Memory B cell (primary cell): ENCODE measurements around the gene TPRA1.

Experiments
- ATAC-seq: fragments of 150-1000 bp; cut with Tn5 transposase; 2 replicates; pipeline ENCODE4 v1.10.0; 2021; ENCODE audit warnings: low read depth, mild to moderate bottlenecking, moderate library complexity
- DNase-seq, 2 donors: peaks; one replicate each; pipeline ENCODE4 v3.0.0; 2022; ENCODE audit warnings: low spot score in 2 of 2
- H3K27ac Mint-ChIP-seq: one replicate; pipeline ENCODE4 v1.8.0; 2022; ENCODE audit warnings: mild to moderate bottlenecking, moderate library complexity, mixed read lengths
- H3K27me3 Mint-ChIP-seq: one replicate; pipeline ENCODE4 v1.8.0; 2022; ENCODE audit warnings: mixed read lengths
- H3K36me3 Mint-ChIP-seq: one replicate; pipeline ENCODE4 v1.8.0; 2022; ENCODE audit warnings: mild to moderate bottlenecking, mixed read lengths
- H3K4me1 Mint-ChIP-seq: one replicate; pipeline ENCODE4 v1.8.0; 2022; ENCODE audit warnings: mixed read lengths
- H3K4me3 Mint-ChIP-seq: one replicate; pipeline ENCODE4 v1.8.0; 2022; ENCODE audit warnings: mild to moderate bottlenecking, moderate library complexity, mixed read lengths
- H3K9me3 Mint-ChIP-seq: one replicate; pipeline ENCODE4 v1.8.0; 2022; ENCODE audit warnings: mixed read lengths

The TPRA1 gene

DNA sequence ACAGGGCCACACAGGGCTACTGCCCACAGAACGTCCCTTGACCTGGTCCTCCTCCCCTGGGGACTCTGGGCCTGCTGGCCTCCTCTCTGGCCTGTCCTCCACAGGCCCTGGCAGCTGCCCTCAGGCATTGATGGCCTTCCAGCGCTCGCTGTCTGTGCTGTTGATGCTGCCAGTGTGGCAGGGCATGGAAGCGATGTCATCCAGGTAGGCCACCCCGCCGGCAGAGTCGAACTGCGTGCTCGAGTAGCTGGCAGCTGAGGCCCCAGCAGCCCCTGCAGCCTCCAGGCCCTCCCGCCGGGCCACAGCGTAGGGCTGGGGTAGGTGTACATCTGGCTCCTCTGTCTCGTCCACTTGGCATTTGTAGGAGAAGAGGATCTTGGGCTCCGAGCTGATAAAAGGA, 17.1 kb downstream of the TPRA1 start:
- no peak overlapping the region for H3K4me3 Mint-ChIP-seq
- H3K27me3 Mint-ChIP-seq: no peaks in the 10 kb centered on the region
- H3K27ac Mint-ChIP-seq: no peak overlapping the region
- peaks cover 5% of the 10 kb centered on the region for H3K4me1 Mint-ChIP-seq
- ATAC-seq (no peak), DNase-seq (no peak)
- peaks cover 11% of the 10 kb centered on the region for H3K36me3 Mint-ChIP-seq
- H3K9me3 Mint-ChIP-seq: no peaks in the 10 kb centered on the region

GRCh38 chr3:127572735-127573134, 17.8 kb downstream of the TPRA1 start:
- no peak for DNase-seq
- Mint-ChIP-seq H3K27me3 (no peaks in the 10 kb centered on the region), H3K9me3 (no peaks in the 10 kb centered on the region), H3K27ac (no peak overlapping the region), H3K4me1 (peaks cover 5% of the 10 kb centered on the region), H3K4me3 (no peak overlapping the region), H3K36me3 (peaks cover 11% of the 10 kb centered on the region)
- no peak for ATAC-seq

DNA sequence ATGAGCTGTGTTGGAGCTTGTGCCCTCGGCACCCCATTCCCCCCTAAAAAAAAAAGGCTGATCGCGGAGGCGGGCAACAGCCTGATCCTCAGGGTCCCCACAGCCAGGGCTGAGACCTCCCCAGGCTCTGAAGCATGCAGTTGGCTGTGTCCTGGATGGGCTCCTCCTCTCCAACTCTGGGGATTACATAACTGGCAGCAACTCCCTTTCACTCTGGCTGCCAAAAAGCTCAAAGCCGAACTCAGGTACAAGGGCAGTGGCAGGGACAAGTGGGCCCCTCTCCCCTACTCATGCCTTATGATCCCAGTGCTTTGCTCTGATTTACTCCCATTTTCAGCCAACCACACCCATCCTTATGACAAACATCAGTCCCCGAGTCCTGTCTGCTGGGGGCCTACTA, 18.3 kb downstream of the TPRA1 start:
- no peak overlapping the region for H3K27ac Mint-ChIP-seq
- DNase-seq (no peak), ATAC-seq (no peak)
- peaks cover 11% of the 10 kb centered on the region for H3K36me3 Mint-ChIP-seq
- no peak overlapping the region for H3K4me3 Mint-ChIP-seq
- no peaks in the 10 kb centered on the region for H3K9me3 Mint-ChIP-seq
- H3K4me1 Mint-ChIP-seq: peaks cover 5% of the 10 kb centered on the region
- H3K27me3 Mint-ChIP-seq: no peaks in the 10 kb centered on the region

DNA sequence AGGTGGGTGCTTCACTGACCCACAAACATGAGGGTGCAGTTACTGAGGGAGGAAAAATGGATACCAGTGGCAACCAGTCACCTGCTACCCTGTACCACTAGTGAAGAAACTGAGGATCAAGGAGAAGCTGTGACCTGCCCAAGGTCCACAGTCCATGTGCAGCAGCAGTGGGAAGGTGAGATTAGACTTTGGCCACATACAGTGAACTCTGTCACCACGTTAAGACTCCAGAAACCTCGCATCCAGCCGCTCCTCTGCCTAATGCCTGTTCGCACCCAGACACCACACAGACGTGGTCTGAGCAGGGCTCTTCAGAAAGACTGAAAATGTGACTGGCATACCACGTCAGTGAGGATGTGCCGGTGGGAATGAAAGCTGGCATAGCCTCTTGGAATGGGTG, 20.0 kb downstream of the TPRA1 start:
- Mint-ChIP-seq H3K4me1 (peaks cover 5% of the 10 kb centered on the region), H3K9me3 (no peaks in the 10 kb centered on the region), H3K27ac (no peak overlapping the region), H3K27me3 (no peaks in the 10 kb centered on the region), H3K36me3 (peaks cover 11% of the 10 kb centered on the region), H3K4me3 (no peak overlapping the region)
- ATAC-seq: no peak
- no peak for DNase-seq

DNA sequence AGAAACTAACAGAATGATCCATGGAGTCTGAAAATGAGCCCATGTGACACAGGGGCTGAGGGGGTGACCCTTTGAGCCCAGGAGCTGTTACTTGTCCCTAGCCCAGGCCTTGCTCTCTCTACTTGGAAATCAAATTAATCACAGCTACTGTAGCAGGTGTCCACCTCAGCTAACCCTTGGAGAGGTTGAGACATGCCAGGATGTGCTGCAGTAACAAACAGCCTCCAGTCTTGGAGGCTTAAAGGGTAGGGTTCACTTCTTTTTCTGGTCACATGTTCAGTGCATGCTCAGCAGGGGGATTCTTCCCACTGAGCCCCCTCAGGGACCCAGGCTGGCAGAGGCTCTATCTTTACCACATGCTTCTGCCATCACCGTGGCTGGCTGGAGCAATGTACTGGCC, 21.4 kb downstream of the TPRA1 start:
- DNase-seq (no peak), ATAC-seq (no peak)
- Mint-ChIP-seq H3K27me3 (no peaks in the 10 kb centered on the region), H3K36me3 (peaks cover 11% of the 10 kb centered on the region), H3K27ac (no peak overlapping the region), H3K9me3 (no peaks in the 10 kb centered on the region), H3K4me3 (no peak overlapping the region), H3K4me1 (no peaks in the 10 kb centered on the region)

DNA sequence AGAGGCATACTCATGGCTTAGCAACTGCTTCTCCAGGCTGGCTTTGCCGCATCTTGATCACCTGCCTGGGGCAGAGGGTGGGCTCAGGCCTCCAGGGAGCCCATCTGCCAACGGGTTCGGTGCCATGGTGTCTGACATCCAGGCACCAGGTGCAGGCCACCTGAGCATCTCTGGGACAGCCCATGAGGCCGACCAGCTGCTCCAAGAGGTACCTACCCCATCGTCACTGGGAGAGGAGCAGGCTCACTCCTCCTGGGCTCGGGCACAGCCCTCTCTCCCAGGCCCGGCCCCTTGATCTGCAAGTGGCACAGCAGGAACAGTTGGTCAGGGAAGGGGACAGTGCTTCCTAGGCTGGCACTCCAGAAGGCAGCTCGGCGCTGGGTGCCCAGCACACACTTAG, 21.9 kb downstream of the TPRA1 start:
- Mint-ChIP-seq H3K4me1 (no peaks in the 10 kb centered on the region), H3K4me3 (no peak overlapping the region), H3K9me3 (no peaks in the 10 kb centered on the region), H3K36me3 (peaks cover 11% of the 10 kb centered on the region), H3K27me3 (peaks cover 4% of the 10 kb centered on the region), H3K27ac (no peak overlapping the region)
- ATAC-seq (no peak), DNase-seq (no peak)

- no peak overlapping the region for H3K27ac Mint-ChIP-seq
- H3K4me3 Mint-ChIP-seq: no peak overlapping the region
- no peaks in the 10 kb centered on the region for H3K9me3 Mint-ChIP-seq
These were observed 23.7 kb downstream of the TPRA1 start for GRCh38 chr3:127566833-127567232.

GRCh38 chr3:127565711-127566110, 24.8 kb downstream of the TPRA1 start:
- no peaks in the 10 kb centered on the region for H3K4me1 Mint-ChIP-seq
- H3K9me3 Mint-ChIP-seq: peaks cover under 1% of the 10 kb centered on the region
- H3K27me3 Mint-ChIP-seq: peaks cover 4% of the 10 kb centered on the region
- H3K27ac Mint-ChIP-seq: no peak overlapping the region
- H3K4me3 Mint-ChIP-seq: no peak overlapping the region
- DNase-seq (no peak), ATAC-seq (no peak)
- H3K36me3 Mint-ChIP-seq: peaks cover 2% of the 10 kb centered on the region

More at GRCh38 chr3:127566833-127567232, 23.7 kb downstream of the TPRA1 start:
- peaks cover 4% of the 10 kb centered on the region for H3K27me3 Mint-ChIP-seq
- DNase-seq (no peak), ATAC-seq (no peak)
- peaks cover 7% of the 10 kb centered on the region for H3K36me3 Mint-ChIP-seq
- H3K4me1 Mint-ChIP-seq: no peaks in the 10 kb centered on the region

DNA sequence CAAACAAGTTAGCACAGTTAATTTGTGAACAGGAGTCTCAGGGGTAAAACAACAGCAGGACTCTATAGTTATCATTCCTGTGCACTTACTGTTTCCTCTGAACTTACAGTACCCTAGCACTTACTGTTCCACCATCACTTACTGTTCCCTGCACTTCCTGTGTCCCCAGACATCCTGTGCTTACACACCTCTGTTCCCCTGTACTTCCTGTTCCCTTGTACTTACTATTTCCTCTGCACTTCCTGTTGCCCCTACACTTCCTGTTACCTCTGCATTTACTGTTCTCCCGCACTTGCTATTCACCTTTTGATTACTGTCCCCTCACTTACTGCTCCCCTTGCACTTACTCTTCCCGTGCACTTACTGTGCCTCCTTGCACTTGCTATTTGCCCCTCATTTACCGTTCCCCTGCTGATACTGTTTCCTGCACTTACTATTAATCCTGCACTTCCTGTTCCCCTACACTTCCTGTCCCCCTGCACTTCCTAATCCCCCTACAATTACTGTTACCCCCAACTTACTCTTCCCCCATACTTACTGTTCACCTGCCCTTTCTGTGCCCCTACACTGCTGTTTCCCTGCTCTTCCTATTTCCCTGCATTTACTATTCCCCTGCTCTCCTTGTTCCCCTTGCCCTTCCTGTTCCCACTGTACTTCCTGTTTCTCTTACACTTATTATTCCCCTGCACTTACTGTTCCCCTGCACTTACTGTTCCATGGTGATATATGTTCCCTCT, 30.3 kb downstream of the TPRA1 start:
- Mint-ChIP-seq H3K27ac (no peak overlapping the region), H3K4me3 (no peak overlapping the region), H3K36me3 (peaks cover 9% of the 10 kb centered on the region), H3K9me3 (peaks cover 9% of the 10 kb centered on the region), H3K27me3 (peaks cover 12% of the 10 kb centered on the region), H3K4me1 (peaks cover 7% of the 10 kb centered on the region)
- DNase-seq (no peak), ATAC-seq (no peak)

DNA sequence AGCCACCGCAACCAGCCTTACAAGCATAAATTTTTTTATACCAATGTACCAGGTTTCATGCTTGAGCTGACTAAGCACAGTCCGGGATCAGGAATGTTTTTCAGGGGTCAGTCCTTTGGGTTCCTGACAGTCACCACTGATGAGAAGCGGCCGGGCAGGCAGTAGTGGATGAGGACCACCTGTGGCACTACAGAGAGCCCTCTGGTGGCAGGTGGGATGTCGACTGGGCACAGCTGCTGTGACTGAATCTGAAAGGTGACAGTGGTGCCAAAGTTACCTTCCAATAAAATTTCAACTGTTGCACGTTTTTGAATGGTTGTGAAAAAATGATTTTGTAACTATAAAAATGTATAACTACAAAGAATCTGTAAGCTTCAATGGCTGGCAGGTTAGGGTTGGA, 34.0 kb downstream of the TPRA1 start:
- no peak overlapping the region for H3K4me3 Mint-ChIP-seq
- H3K36me3 Mint-ChIP-seq: peaks cover 9% of the 10 kb centered on the region
- peaks cover 22% of the 10 kb centered on the region for H3K27me3 Mint-ChIP-seq
- no peak for DNase-seq
- H3K4me1 Mint-ChIP-seq: peaks cover 7% of the 10 kb centered on the region
- H3K9me3 Mint-ChIP-seq: peaks cover 9% of the 10 kb centered on the region
- H3K27ac Mint-ChIP-seq: no peak overlapping the region
- no peak for ATAC-seq

DNA sequence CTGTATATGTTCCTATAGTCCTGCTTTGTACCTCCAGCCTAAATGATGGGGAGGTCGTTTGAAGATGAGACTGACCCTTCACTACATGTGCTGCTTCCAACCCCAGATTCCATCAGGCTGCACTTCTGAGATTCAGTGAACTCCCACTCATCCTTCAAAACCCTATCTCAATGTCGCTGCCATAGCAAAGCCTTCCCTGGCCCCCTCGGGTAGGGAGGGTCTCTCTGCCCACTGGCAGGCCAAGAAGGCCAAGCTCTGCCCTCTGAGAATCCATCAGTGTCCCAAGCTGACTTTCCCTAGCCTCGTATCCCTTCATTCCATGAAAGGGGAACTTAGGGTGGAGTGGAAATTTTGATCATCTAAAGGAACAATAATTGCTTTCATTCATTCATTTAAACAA, 35.4 kb downstream of the TPRA1 start:
- H3K27ac Mint-ChIP-seq: no peak overlapping the region
- no peak for ATAC-seq
- H3K27me3 Mint-ChIP-seq: peaks cover 20% of the 10 kb centered on the region
- no peak overlapping the region for H3K4me3 Mint-ChIP-seq
- peaks cover under 1% of the 10 kb centered on the region for H3K4me1 Mint-ChIP-seq
- H3K9me3 Mint-ChIP-seq: peaks cover 3% of the 10 kb centered on the region
- no peak for DNase-seq
- H3K36me3 Mint-ChIP-seq: peaks cover 3% of the 10 kb centered on the region

GRCh38 chr3:127552038-127552437, 38.5 kb downstream of the TPRA1 start:
- Mint-ChIP-seq H3K36me3 (peaks cover 2% of the 10 kb centered on the region), H3K9me3 (no peaks in the 10 kb centered on the region), H3K4me3 (no peak overlapping the region), H3K27ac (no peak overlapping the region), H3K27me3 (peaks cover 22% of the 10 kb centered on the region), H3K4me1 (peaks cover 7% of the 10 kb centered on the region)
- DNase-seq (no peak), ATAC-seq (no peak)

- DNase-seq (no peak), ATAC-seq (no peak)
- Mint-ChIP-seq H3K36me3 (no peaks in the 10 kb centered on the region), H3K9me3 (no peaks in the 10 kb centered on the region), H3K27me3 (peaks cover 20% of the 10 kb centered on the region), H3K4me1 (peaks cover 12% of the 10 kb centered on the region), H3K27ac (no peak overlapping the region), H3K4me3 (no peak overlapping the region)
These were observed 39.4 kb downstream of the TPRA1 start for GRCh38 chr3:127551178-127551577.

DNA sequence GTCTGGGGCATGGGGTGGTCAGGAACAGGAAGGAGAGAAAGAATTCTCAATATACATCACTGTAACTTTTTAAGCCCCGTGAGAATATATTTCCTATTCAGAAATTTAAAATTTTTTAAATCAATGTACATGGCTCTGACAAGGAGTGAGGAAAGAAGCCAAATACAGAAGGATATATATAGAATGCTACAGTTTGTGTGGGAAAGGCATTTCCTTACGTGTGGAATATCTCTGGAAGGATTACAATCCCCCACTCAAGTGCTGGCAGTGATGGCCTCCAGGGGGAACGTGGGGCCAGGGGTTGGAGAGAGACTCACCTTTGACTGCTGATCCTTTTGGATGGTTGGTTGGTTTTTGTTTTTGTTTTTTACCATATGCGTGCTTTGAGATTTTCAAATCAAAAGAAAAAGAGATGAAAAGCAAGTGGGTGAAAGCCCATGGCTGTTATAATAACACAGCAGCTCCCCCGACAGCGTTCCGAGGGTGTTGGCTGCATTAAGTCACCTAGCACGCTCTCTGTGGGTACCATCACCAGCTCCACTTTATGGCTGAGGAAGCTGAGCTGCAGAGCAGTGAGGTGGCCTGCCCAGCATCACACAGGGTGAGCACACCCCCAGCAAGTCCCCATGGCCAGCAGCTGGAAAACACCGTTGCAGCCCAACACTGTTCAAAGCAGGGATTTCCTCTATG, 39.9 kb downstream of the TPRA1 start:
- DNase-seq: no peak
- Mint-ChIP-seq H3K9me3 (no peaks in the 10 kb centered on the region), H3K27ac (no peak overlapping the region), H3K36me3 (no peaks in the 10 kb centered on the region), H3K27me3 (peaks cover 20% of the 10 kb centered on the region), H3K4me1 (peaks cover 12% of the 10 kb centered on the region), H3K4me3 (no peak overlapping the region)
- ATAC-seq: no peak
